ENCODE measurements around the gene PHEX.

GRCh38 chrX:22173966-22174365 is 141.8 kb downstream of the PHEX start:
- TF ChIP-seq, protein P1, sequence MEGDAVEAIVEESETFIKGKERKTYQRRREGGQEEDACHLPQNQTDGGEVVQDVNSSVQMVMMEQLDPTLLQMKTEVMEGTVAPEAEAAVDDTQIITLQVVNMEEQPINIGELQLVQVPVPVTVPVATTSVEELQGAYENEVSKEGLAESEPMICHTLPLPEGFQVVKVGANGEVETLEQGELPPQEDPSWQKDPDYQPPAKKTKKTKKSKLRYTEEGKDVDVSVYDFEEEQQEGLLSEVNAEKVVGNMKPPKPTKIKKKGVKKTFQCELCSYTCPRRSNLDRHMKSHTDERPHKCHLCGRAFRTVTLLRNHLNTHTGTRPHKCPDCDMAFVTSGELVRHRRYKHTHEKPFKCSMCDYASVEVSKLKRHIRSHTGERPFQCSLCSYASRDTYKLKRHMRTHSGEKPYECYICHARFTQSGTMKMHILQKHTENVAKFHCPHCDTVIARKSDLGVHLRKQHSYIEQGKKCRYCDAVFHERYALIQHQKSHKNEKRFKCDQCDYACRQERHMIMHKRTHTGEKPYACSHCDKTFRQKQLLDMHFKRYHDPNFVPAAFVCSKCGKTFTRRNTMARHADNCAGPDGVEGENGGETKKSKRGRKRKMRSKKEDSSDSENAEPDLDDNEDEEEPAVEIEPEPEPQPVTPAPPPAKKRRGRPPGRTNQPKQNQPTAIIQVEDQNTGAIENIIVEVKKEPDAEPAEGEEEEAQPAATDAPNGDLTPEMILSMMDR (IDR thresholded peaks at IDR 0.05) = no peak
- no peak for TF ChIP-seq POLR2A (IDR thresholded peaks at IDR 0.05)
